ENCODE measurements around the gene LAMA2. TPM values are rescaled to one million over a fixed set of nuclear protein-coding genes. Genes with fewer than 3 reads are reported as not detected.

Gene LAMA2
- total RNA-seq, 2 experiments from 2014 or later, result 0.69 to 1.5 TPM

DNA sequence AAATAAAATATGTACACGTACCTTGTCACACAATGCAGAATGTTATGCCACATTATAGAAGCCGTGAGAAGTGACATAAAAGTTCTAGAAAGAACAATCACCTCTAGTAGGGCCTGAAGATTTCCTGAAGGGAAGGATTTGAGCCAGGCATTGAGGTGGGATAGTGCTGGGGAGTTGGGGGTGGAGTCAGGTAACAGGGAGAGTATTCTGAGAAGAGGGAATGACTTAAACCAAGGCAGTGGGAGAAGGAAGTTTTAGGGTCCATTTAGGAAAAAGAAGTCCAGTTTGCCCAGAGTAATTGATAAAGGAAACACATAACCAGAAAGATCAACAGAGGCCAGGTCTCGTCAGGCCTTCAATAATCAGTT, 564.2 kb downstream of the LAMA2 start:
- POLR2A ChIA-PET, result no interaction called here
- TF ChIP-seq, protein P1, sequence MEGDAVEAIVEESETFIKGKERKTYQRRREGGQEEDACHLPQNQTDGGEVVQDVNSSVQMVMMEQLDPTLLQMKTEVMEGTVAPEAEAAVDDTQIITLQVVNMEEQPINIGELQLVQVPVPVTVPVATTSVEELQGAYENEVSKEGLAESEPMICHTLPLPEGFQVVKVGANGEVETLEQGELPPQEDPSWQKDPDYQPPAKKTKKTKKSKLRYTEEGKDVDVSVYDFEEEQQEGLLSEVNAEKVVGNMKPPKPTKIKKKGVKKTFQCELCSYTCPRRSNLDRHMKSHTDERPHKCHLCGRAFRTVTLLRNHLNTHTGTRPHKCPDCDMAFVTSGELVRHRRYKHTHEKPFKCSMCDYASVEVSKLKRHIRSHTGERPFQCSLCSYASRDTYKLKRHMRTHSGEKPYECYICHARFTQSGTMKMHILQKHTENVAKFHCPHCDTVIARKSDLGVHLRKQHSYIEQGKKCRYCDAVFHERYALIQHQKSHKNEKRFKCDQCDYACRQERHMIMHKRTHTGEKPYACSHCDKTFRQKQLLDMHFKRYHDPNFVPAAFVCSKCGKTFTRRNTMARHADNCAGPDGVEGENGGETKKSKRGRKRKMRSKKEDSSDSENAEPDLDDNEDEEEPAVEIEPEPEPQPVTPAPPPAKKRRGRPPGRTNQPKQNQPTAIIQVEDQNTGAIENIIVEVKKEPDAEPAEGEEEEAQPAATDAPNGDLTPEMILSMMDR (IDR thresholded peaks at IDR 0.05), result no peak
- Mint-ChIP-seq H3K9me3 (peaks cover 3% of the 10 kb centered on the region), H3K4me3 (no peak overlapping the region), H3K36me3 (ENCODE audit: low read depth) (peaks cover 16% of the 10 kb centered on the region), H3K27me3 (no peaks in the 10 kb centered on the region), H3K27ac (peak overlapping the region; percentile 65), H3K4me1 (ENCODE audit: low read depth) (peaks cover 74% of the 10 kb centered on the region)
- intact Hi-C loops (cut with micrococcal nuclease), result no loop called here
- DNase-seq (no peak), ATAC-seq (no peak)
- CTCF ChIA-PET, result interaction anchor here (0.9 kb wide), 1 partner anchor 54 kb away, joined by 3 read pairs; no protein-coding TSS in a partner anchor

DNA sequence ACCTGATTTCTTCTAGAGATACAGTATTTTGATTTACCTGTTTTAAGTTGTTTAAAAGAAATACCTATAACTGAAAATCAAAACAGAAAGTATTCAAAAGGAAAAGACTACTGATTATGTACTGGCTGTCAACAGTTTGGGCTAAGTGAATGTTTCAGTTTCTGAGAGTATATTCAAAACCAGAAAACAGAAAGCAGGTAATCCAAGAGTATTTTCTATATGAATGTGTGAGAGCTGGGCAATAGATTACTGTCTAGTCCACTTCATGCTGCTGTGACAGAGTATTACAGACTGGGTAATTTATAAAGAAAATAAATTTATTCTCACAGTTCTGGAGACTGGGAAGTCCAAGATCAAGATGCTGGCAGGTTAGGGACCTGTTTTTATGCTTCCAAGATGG, 566.0 kb downstream of the LAMA2 start:
- peaks cover 3% of the 10 kb centered on the region for H3K9me3 Mint-ChIP-seq
- H3K36me3 Mint-ChIP-seq (ENCODE audit: low read depth), result peaks cover 17% of the 10 kb centered on the region
- ATAC-seq (peak; percentile 84), DNase-seq (no peak)
- intact Hi-C loops (cut with micrococcal nuclease), result loop anchor here (2.0 kb wide), 1 partner anchor 42 kb away; no protein-coding TSS in a partner anchor
- TF ChIP-seq, protein P1 (IDR thresholded peaks at IDR 0.05), result no peak
- H3K27ac Mint-ChIP-seq, result peak overlapping the region; percentile 75
- H3K27me3 Mint-ChIP-seq, result no peaks in the 10 kb centered on the region
- peaks cover 85% of the 10 kb centered on the region for H3K4me1 Mint-ChIP-seq (ENCODE audit: low read depth)
- CTCF ChIA-PET, result no interaction called here
- H3K4me3 Mint-ChIP-seq, result no peak overlapping the region
- POLR2A ChIA-PET, result no interaction called here

DNA sequence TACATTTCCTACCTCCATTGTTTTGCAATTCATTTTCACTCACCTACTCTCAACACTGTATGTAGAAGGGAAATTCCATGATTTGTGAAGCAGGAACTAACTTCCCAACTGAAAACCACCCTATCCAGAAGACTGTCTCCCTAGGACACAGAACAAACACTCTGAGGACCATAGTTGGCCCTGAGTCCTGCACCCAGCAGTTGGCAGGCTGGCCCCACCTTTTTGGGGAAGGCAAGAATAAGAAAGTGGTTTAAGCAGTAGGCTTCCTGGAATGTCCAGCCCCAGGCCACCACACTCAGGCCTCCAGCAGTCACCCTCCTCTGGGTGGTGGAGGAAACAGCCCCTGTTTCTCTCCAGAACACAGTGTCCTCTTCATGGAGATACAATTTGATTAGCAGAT, 568.2 kb downstream of the LAMA2 start:
- Mint-ChIP-seq H3K4me1 (ENCODE audit: low read depth) (peaks cover 81% of the 10 kb centered on the region), H3K9me3 (peaks cover 4% of the 10 kb centered on the region), H3K27ac (peak overlapping the region; percentile 17), H3K27me3 (no peaks in the 10 kb centered on the region), H3K4me3 (no peak overlapping the region), H3K36me3 (ENCODE audit: low read depth) (peaks cover 14% of the 10 kb centered on the region)
- ATAC-seq (no peak), DNase-seq (no peak)
- ChIA-PET POLR2A (no interaction called here), CTCF (no interaction called here)
- TF ChIP-seq, protein P1 (IDR thresholded peaks at IDR 0.05), result no peak
- intact Hi-C loops (cut with micrococcal nuclease), result no loop called here

DNA sequence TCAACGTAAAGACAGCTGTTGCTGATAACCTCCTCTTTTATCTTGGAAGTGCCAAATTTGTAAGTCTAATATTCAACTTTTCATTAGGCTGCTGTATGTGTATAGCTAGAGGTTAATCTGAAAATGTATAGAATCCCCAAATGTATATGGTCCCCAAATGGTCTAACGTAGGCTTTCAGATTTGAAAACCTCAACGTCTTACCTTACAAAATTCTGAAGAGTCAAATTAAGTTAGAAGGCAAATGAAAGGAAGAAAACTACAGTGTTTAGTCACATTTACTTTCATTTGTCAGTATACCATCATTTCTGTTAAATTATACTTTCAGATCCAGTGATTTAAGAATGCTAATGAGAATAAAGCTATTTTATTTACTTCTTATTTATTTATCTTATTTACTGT, 570.1 kb downstream of the LAMA2 start:
- ChIA-PET CTCF (interaction anchor here (1.2 to 1.5 kb wide), 5 partner anchors 13 to 46 kb away, joined by 3 to 5 read pairs (median 4); no protein-coding TSS in a partner anchor), POLR2A (no interaction called here)
- ATAC-seq, result peak; percentile 38
- intact Hi-C loops (cut with micrococcal nuclease), result no loop called here
- H3K36me3 Mint-ChIP-seq (ENCODE audit: low read depth), result peaks cover 5% of the 10 kb centered on the region
- TF ChIP-seq, protein P1 (IDR thresholded peaks at IDR 0.05), result no peak
- no peak overlapping the region for H3K4me3 Mint-ChIP-seq
- H3K4me1 Mint-ChIP-seq (ENCODE audit: low read depth), result peaks cover 64% of the 10 kb centered on the region
- DNase-seq, result no peak
- peak overlapping the region; percentile 81 for H3K27ac Mint-ChIP-seq
- peaks cover 4% of the 10 kb centered on the region for H3K9me3 Mint-ChIP-seq
- H3K27me3 Mint-ChIP-seq, result no peaks in the 10 kb centered on the region

DNA sequence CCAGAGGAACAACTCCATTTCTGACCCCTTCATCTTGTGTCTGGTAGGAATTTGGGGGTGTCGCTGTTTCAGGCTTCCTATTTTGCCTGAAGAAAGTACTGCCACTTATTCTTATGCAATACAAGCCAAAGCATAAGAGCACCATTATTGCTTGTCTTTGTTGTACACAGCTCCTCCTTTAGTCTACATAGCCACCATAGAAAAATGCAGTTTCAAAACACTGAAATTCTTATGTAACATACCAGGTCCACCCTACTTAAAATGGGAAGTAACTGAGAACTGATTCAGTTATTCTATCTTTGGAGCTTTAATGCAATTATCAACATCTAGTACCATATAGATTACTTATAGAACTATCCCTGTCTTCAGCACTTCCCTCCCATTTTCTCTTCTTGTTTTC, 571.5 kb downstream of the LAMA2 start:
- DNase-seq (no peak), ATAC-seq (no peak)
- Mint-ChIP-seq H3K9me3 (peaks cover 4% of the 10 kb centered on the region), H3K27me3 (no peaks in the 10 kb centered on the region), H3K27ac (peak overlapping the region; percentile 10), H3K4me1 (ENCODE audit: low read depth) (peaks cover 51% of the 10 kb centered on the region), H3K4me3 (no peak overlapping the region), H3K36me3 (ENCODE audit: low read depth) (peaks cover 6% of the 10 kb centered on the region)
- intact Hi-C loops (cut with micrococcal nuclease), result no loop called here
- TF ChIP-seq, protein P1 (IDR thresholded peaks at IDR 0.05), result no peak
- ChIA-PET CTCF (interaction anchor here (1.1 kb wide), 1 partner anchor 19 kb away, joined by 3 read pairs; no protein-coding TSS in a partner anchor), POLR2A (no interaction called here)

Measured in activated CD8-positive, alpha-beta T cell treated with anti-CD3 and anti-CD28 coated beads for 36 hours (primary cell).